Stimulated activated CD4-positive, alpha-beta T cell treated with anti-CD3 and anti-CD28 coated beads, Interleukin-15, amount 100 ng/mL, for 24 hours (primary cell): Measurements from ENCODE around the gene CDAN1.
A peak's percentile ranks its signal among the peaks of the same experiment; 100 is the strongest.
"Not testable (repeated sequence)": the region's sequence is repeated elsewhere in the genome, so short reads cannot be mapped to it uniquely, and the experiment has no call there.

Experiments used
- DNase-seq: peaks from one replicate; pipeline ENCODE4 v3.0.0-alpha.2; 2020

The CDAN1 gene

GRCh38 chr15:42736793-42737528 is at the start of gene CDAN1:
TSS of gene CDAN1 (minus strand) at chr15:42737128. CDS start at chr15:42737102, 26 bp downstream.
- DNase-seq: peak; percentile 96

GRCh38 chr15:42785569-42785968 is 48.6 kb upstream of the CDAN1 start:
- DNase-seq: no peak

GRCh38 chr15:42784705-42785104 is 47.8 kb upstream of the CDAN1 start:
- no peak for DNase-seq

- no peak for DNase-seq
Observed at GRCh38 chr15:42782716-42783115, 45.8 kb upstream of the CDAN1 start.

GRCh38 chr15:42775416-42775815 is 38.5 kb upstream of the CDAN1 start:
- no peak for DNase-seq

- no peak for DNase-seq
Observed at GRCh38 chr15:42772901-42773300, 36.0 kb upstream of the CDAN1 start.

- DNase-seq: no peak
Observed at GRCh38 chr15:42772144-42772543, 35.2 kb upstream of the CDAN1 start.

GRCh38 chr15:42766109-42766508 is 29.2 kb upstream of the CDAN1 start:
- DNase-seq: not testable (repeated sequence)

GRCh38 chr15:42764154-42764731 is 27.3 kb upstream of the CDAN1 start:
- not testable (repeated sequence) for DNase-seq

GRCh38 chr15:42761813-42762212 is 24.9 kb upstream of the CDAN1 start:
- DNase-seq: not testable (repeated sequence)

GRCh38 chr15:42760759-42761158 is 23.8 kb upstream of the CDAN1 start:
- no peak for DNase-seq

GRCh38 chr15:42759093-42759492 is 22.2 kb upstream of the CDAN1 start:
- no peak for DNase-seq

- no peak for DNase-seq
Observed at GRCh38 chr15:42750306-42750705, 13.4 kb upstream of the CDAN1 start.

GRCh38 chr15:42749266-42749665 is 12.3 kb upstream of the CDAN1 start:
- no peak for DNase-seq

- no peak for DNase-seq
Observed at GRCh38 chr15:42744195-42744594, 7.3 kb upstream of the CDAN1 start.

GRCh38 chr15:42742149-42742548 is 5.2 kb upstream of the CDAN1 start:
- no peak for DNase-seq

GRCh38 chr15:42741710-42742109 is 4.8 kb upstream of the CDAN1 start:
- DNase-seq: no peak

GRCh38 chr15:42737529-42738328 is 801 bp upstream of the CDAN1 start:
- DNase-seq: no peak

GRCh38 chr15:42736178-42736792 is 643 bp downstream of the CDAN1 start:
- peak; percentile 30 for DNase-seq

GRCh38 chr15:42735382-42736165 is 1.4 kb downstream of the CDAN1 start:
- no peak for DNase-seq

GRCh38 chr15:42734076-42734672 is 2.8 kb downstream of the CDAN1 start:
- DNase-seq: no peak

GRCh38 chr15:42733027-42733426 is 3.9 kb downstream of the CDAN1 start:
- DNase-seq: no peak
